ENCODE data around the gene FBP2. TPM values are rescaled to one million over a fixed set of nuclear protein-coding genes. Genes with fewer than 3 reads are reported as not detected.
"Not testable (repeated sequence)": the region's sequence is repeated elsewhere in the genome, so short reads cannot be mapped to it uniquely, and the experiment has no call there.

The FBP2 gene
- total and polyA plus RNA-seq, 3 experiments from 2014 or later: not detected

DNA sequence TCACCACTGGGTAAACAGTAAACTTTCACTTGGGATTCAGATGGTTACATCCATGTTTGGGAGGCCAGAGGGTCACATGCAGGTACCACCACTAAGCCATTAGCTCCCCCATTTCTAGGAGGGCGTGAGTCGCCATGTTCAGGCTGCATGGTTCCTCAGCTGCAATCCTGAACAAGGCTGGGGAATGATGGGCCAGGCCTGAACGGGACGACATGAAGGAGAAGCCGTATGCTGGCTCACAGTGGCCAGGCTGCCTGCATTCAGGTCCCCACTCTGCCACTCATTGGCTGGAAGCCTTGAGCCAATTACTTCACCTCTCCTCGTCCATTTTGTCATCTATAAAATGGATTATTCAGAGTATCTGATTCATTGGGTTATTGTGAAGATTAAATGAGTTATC lies 9.0 kb upstream of the FBP2 start:
- H3K9me3 Mint-ChIP-seq: no peaks in the 10 kb centered on the region
- no peaks in the 10 kb centered on the region for H3K27me3 ChIP-seq (ENCODE audit: insufficient read depth, low read length, poor library complexity, severe bottlenecking)
- peaks cover 6 to 26% of the 10 kb centered on the region in 2 donors for H3K27me3 Mint-ChIP-seq
- no peaks in the 10 kb centered on the region for H3K36me3 Mint-ChIP-seq
- peaks cover 6 to 7% (median 7%) of the 10 kb centered on the region in 3 donors for H3K4me1 Mint-ChIP-seq
- no peak overlapping the region for H3K27ac Mint-ChIP-seq
- H3K4me3 Mint-ChIP-seq: no peak overlapping the region
- H3K36me3 ChIP-seq (ENCODE audit: insufficient read depth, low read length): no peaks in the 10 kb centered on the region
- H3K4me3 ChIP-seq (ENCODE audit: low read length): no peak overlapping the region
- no peak for DNase-seq
- ChIA-PET CTCF (no interaction called here), POLR2A (no interaction called here)
- no peaks in the 10 kb centered on the region for H3K9me3 ChIP-seq (ENCODE audit: low read length)
- H3K4me1 ChIP-seq (ENCODE audit: insufficient read depth, low read length): no peaks in the 10 kb centered on the region
- H3K27ac ChIP-seq (ENCODE audit: low read depth, low read length): no peak overlapping the region

DNA sequence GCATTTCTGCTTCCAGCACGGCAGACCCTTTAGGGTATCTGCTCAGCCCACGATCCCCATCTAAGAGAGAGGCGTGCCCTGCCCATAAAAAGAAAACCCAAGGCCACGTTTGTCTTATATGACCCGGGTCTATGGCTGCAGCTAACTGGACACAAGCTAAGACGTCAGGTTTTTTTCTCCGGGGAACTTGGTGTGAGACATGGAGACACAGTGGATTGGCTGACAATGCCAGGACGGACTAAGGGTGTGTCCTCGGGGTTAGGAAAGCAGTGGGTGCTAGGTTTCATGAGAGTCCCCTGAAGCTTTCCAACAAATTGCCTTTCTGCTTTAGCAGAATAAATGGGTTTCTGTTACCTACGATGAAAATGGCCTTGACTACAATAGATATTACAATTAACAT lies 7.1 kb upstream of the FBP2 start:
- Mint-ChIP-seq H3K27me3 (peaks cover 6 to 26% of the 10 kb centered on the region in 2 donors), H3K4me1 (peaks cover 6 to 7% (median 7%) of the 10 kb centered on the region in 3 donors), H3K27ac (no peak overlapping the region), H3K9me3 (no peaks in the 10 kb centered on the region), H3K36me3 (no peaks in the 10 kb centered on the region), H3K4me3 (no peak overlapping the region)
- ChIA-PET CTCF (no interaction called here), POLR2A (no interaction called here)
- no peak overlapping the region for H3K4me3 ChIP-seq (ENCODE audit: low read length)
- no peak overlapping the region for H3K27ac ChIP-seq (ENCODE audit: low read depth, low read length)
- no peak for DNase-seq
- no peaks in the 10 kb centered on the region for H3K4me1 ChIP-seq (ENCODE audit: insufficient read depth, low read length)
- no peaks in the 10 kb centered on the region for H3K9me3 ChIP-seq (ENCODE audit: low read length)
- H3K27me3 ChIP-seq (ENCODE audit: insufficient read depth, low read length, poor library complexity, severe bottlenecking): no peaks in the 10 kb centered on the region
- H3K36me3 ChIP-seq (ENCODE audit: insufficient read depth, low read length): no peaks in the 10 kb centered on the region

DNA sequence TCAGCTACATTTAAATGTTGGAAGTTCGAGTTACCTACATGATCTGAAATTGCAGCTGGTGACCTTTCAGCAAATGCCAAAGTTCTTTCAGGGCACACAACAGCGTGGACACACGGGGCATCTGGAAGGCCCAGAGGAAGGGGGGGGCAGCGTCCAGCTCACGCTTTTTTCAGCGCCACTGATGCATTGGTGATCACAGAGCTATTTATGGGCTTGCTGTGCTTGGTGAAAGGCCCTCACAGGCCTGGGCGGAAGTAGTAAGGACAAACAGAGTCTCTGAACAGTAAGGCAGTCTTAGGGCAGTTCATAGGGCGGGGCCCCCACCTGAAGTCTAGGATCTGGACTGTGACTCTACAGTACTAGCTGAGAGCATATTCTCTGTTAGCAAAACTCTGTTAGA lies 6.6 kb upstream of the FBP2 start:
- CTCF ChIA-PET: no interaction called here
- peaks cover 6 to 7% (median 7%) of the 10 kb centered on the region in 3 donors for H3K4me1 Mint-ChIP-seq
- Histone ChIP-seq H3K4me3 (ENCODE audit: low read length) (no peak overlapping the region), H3K36me3 (ENCODE audit: insufficient read depth, low read length) (no peaks in the 10 kb centered on the region), H3K4me1 (ENCODE audit: insufficient read depth, low read length) (no peaks in the 10 kb centered on the region), H3K9me3 (ENCODE audit: low read length) (no peaks in the 10 kb centered on the region), H3K27me3 (ENCODE audit: insufficient read depth, low read length, poor library complexity, severe bottlenecking) (no peaks in the 10 kb centered on the region), H3K27ac (ENCODE audit: low read depth, low read length) (no peak overlapping the region)
- no peaks in the 10 kb centered on the region for H3K36me3 Mint-ChIP-seq
- no peaks in the 10 kb centered on the region for H3K9me3 Mint-ChIP-seq
- no peak overlapping the region for H3K4me3 Mint-ChIP-seq
- peak overlapping the region in 1 of 8 donors; percentile 79 for H3K27ac Mint-ChIP-seq
- DNase-seq: no peak
- H3K27me3 Mint-ChIP-seq: peaks cover 6 to 27% of the 10 kb centered on the region in 2 donors
- POLR2A ChIA-PET: no interaction called here

DNA sequence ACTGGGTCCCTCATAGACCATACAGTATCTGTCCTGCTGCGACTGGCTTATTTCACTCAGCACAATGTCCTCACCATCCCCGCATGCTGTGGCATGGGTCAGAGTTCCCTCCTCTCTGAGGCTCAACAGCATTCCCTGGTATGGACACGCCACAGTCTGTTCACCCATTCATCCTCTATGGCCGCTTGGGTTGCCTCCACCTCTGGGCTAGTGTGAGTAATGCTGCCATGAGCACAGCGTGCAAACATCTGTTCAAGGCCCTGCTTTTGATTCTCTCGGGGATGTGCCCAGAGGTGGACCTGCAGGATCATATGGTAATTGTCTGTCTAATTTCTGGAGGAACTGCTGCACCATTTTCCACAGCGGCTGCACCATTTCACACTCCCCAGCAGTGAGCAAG lies 5.5 kb upstream of the FBP2 start:
- no peaks in the 10 kb centered on the region for H3K4me1 ChIP-seq (ENCODE audit: insufficient read depth, low read length)
- ChIA-PET POLR2A (no interaction called here), CTCF (no interaction called here)
- no peaks in the 10 kb centered on the region for H3K27me3 ChIP-seq (ENCODE audit: insufficient read depth, low read length, poor library complexity, severe bottlenecking)
- no peaks in the 10 kb centered on the region for H3K36me3 Mint-ChIP-seq
- no peaks in the 10 kb centered on the region for H3K36me3 ChIP-seq (ENCODE audit: insufficient read depth, low read length)
- DNase-seq: no peak
- H3K4me1 Mint-ChIP-seq: peaks cover 6 to 7% (median 7%) of the 10 kb centered on the region in 3 donors
- peaks cover 6 to 28% of the 10 kb centered on the region in 2 donors for H3K27me3 Mint-ChIP-seq
- no peak overlapping the region for H3K27ac ChIP-seq (ENCODE audit: low read depth, low read length)
- no peaks in the 10 kb centered on the region for H3K9me3 Mint-ChIP-seq
- H3K4me3 ChIP-seq (ENCODE audit: low read length): no peak overlapping the region
- no peak overlapping the region for H3K4me3 Mint-ChIP-seq
- no peak overlapping the region for H3K27ac Mint-ChIP-seq
- H3K9me3 ChIP-seq (ENCODE audit: low read length): no peaks in the 10 kb centered on the region

DNA sequence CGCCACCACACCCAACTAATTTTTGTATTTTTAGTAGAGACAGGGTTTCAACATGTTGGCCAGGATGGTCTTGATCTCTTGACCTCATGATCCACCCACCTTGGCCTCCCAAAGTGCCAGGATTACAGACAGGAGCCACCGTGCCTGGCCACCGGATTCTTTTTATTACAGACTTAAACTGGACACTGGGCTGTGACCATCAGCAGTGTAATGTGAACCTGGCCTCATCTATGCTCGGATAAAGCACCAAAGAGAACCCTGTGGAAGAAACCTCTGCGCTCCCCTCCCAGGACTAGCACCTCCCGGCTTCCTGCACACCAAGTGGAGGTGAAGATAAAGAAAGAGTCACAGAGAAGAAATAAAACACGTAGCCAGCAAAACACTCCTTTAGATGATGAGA lies 941 bp downstream of the FBP2 start:
- CTCF ChIA-PET, POLR2A ChIA-PET: not testable (repeated sequence)

DNA sequence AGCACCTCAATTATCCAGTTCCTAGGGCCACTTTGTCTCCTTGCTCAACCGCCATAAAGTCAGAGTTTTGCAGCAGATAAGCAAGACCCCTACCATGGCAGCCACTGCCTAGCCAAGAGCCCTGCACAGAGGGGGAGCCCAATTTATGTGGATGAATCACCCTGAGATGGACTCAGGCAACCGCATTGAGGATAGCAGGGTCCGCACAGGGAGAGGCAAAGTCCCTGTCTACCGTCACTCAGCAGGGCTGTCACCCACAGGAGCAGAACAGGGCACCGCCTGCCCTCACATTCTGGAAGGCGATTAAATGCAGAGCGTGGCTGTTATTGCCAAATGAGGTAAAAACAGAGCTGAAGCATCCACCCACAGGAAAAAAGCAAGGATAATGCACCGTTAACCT lies 1.7 kb downstream of the FBP2 start:
- Histone ChIP-seq H3K27ac (ENCODE audit: low read depth, low read length) (no peak overlapping the region), H3K36me3 (ENCODE audit: insufficient read depth, low read length) (no peaks in the 10 kb centered on the region), H3K4me3 (ENCODE audit: low read length) (no peak overlapping the region), H3K4me1 (ENCODE audit: insufficient read depth, low read length) (no peaks in the 10 kb centered on the region), H3K9me3 (ENCODE audit: low read length) (no peaks in the 10 kb centered on the region), H3K27me3 (ENCODE audit: insufficient read depth, low read length, poor library complexity, severe bottlenecking) (no peaks in the 10 kb centered on the region)
- DNase-seq: no peak
- Mint-ChIP-seq H3K27ac (no peak overlapping the region), H3K27me3 (peaks cover 23 to 31% of the 10 kb centered on the region in 2 donors), H3K9me3 (no peaks in the 10 kb centered on the region), H3K4me1 (peaks cover 0 to 7% (median 3%) of the 10 kb centered on the region in 3 donors), H3K4me3 (no peak overlapping the region), H3K36me3 (no peaks in the 10 kb centered on the region)
- ChIA-PET POLR2A (no interaction called here), CTCF (no interaction called here)

More for the DNA sequence above, 941 bp downstream of the FBP2 start:
- H3K36me3 Mint-ChIP-seq; H3K27ac ChIP-seq (ENCODE audit: low read depth, low read length); DNase-seq; H3K27me3 ChIP-seq (ENCODE audit: insufficient read depth, low read length, poor library complexity, severe bottlenecking); H3K36me3 ChIP-seq (ENCODE audit: insufficient read depth, low read length); H3K9me3 ChIP-seq (ENCODE audit: low read length); H3K9me3 Mint-ChIP-seq; H3K4me3 ChIP-seq (ENCODE audit: low read length); H3K4me3 Mint-ChIP-seq; H3K4me1 ChIP-seq (ENCODE audit: insufficient read depth, low read length); H3K4me1 Mint-ChIP-seq: not testable (repeated sequence)
- Mint-ChIP-seq H3K27me3 (peaks cover 21 to 33% of the 10 kb centered on the region in 2 donors), H3K27ac (peak overlapping the region in 1 of 8 donors; percentile 8)

DNA sequence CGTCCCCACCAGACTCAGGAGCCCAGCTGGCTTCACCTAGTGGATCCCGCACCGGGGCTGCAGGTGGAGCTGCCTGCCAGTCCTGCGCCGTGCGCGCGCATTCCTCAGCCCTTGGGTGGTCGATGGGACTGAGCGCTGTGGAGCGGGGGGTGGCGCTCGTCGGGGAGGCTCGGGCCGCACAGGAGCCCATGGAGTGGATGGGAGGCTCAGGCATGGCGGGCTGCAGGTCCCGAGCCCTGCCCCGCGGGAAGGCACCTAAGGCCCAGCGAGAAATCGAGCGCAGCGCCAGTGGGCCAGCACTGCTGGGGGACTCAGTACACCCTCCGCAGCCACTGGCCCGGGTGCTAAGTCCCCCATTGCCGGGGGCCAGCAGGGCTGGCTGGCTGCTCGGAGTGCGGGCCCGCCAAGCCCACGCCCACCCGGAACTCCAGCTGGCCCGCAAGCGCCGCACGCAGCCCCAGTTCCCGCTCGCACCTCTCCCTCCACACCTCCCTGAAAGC lies 2.5 kb downstream of the FBP2 start:
- POLR2A ChIA-PET; H3K9me3 ChIP-seq (ENCODE audit: low read length); H3K36me3 ChIP-seq (ENCODE audit: insufficient read depth, low read length); H3K4me1 ChIP-seq (ENCODE audit: insufficient read depth, low read length); CTCF ChIA-PET; H3K27ac Mint-ChIP-seq; H3K27me3 ChIP-seq (ENCODE audit: insufficient read depth, low read length, poor library complexity, severe bottlenecking); H3K36me3 Mint-ChIP-seq; H3K4me3 Mint-ChIP-seq; H3K9me3 Mint-ChIP-seq; DNase-seq; H3K4me3 ChIP-seq (ENCODE audit: low read length); H3K27ac ChIP-seq (ENCODE audit: low read depth, low read length): not testable (repeated sequence)
- Mint-ChIP-seq H3K4me1 (peaks cover 3 to 14% (median 10%) of the 10 kb centered on the region in 3 donors), H3K27me3 (peaks cover 23 to 35% of the 10 kb centered on the region in 2 donors)

DNA sequence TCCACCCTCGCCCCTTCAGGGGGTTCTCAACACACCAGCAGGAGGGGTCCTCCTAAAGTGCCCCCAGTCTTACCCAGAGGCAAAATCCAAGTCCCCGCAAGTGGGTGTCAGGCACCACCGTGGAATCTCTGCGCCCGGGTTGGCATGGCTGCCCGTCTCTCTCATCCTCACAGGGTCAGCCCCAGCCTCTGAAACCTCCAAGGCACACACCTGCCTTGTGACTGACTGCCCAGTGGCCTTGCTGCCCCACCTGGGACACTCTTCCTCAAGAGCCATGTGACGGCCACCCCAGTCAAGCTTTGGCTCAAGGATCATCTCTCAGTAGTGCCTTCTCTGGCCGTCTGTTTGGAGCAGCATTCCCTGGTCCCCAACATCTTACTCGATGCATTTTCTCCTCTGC lies 4.9 kb downstream of the FBP2 start:
- CTCF ChIA-PET: no interaction called here
- POLR2A ChIA-PET: no interaction called here
- no peak for DNase-seq
- no peak overlapping the region for H3K4me3 ChIP-seq (ENCODE audit: low read length)
- H3K27ac ChIP-seq (ENCODE audit: low read depth, low read length): no peak overlapping the region
- Mint-ChIP-seq H3K27me3 (peaks cover 23 to 25% of the 10 kb centered on the region in 2 donors), H3K36me3 (no peaks in the 10 kb centered on the region), H3K4me1 (peaks cover 10 to 31% (median 20%) of the 10 kb centered on the region in 3 donors), H3K9me3 (no peaks in the 10 kb centered on the region), H3K27ac (peak overlapping the region in 1 of 8 donors; percentile 94), H3K4me3 (no peak overlapping the region)
- peaks cover 12% of the 10 kb centered on the region for H3K4me1 ChIP-seq (ENCODE audit: insufficient read depth, low read length)
- no peaks in the 10 kb centered on the region for H3K27me3 ChIP-seq (ENCODE audit: insufficient read depth, low read length, poor library complexity, severe bottlenecking)
- no peaks in the 10 kb centered on the region for H3K36me3 ChIP-seq (ENCODE audit: insufficient read depth, low read length)
- no peaks in the 10 kb centered on the region for H3K9me3 ChIP-seq (ENCODE audit: low read length)

DNA sequence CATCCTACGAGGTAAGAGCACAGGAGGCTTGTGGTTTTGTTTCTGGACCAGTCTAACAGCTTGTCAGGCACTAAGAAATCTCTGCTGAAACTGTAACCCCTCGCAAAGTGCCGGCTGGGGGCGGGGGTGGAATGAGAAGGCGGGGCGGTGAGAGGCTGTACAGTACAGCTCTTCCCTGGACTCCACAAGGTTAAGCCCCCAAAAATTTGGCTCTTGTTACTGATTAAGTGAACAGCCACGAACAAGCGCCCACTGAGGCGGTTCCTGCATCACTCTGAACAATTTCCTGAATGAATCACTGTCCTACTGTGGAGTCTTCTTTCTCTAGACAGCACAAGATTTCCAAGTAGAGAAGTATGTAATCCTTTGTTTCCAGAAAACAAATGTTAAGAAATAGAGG lies 6.8 kb downstream of the FBP2 start:
- peaks cover 10 to 31% (median 20%) of the 10 kb centered on the region in 3 donors for H3K4me1 Mint-ChIP-seq
- peaks cover 18 to 25% of the 10 kb centered on the region in 2 donors for H3K27me3 Mint-ChIP-seq
- no peak for DNase-seq
- CTCF ChIA-PET: no interaction called here
- peak overlapping the region in 1 of 8 donors; percentile 43 for H3K27ac Mint-ChIP-seq
- H3K27me3 ChIP-seq (ENCODE audit: insufficient read depth, low read length, poor library complexity, severe bottlenecking): no peaks in the 10 kb centered on the region
- H3K27ac ChIP-seq (ENCODE audit: low read depth, low read length): no peak overlapping the region
- H3K36me3 ChIP-seq (ENCODE audit: insufficient read depth, low read length): no peaks in the 10 kb centered on the region
- H3K9me3 Mint-ChIP-seq: no peaks in the 10 kb centered on the region
- peaks cover 12% of the 10 kb centered on the region for H3K4me1 ChIP-seq (ENCODE audit: insufficient read depth, low read length)
- H3K9me3 ChIP-seq (ENCODE audit: low read length): no peaks in the 10 kb centered on the region
- POLR2A ChIA-PET: no interaction called here
- no peaks in the 10 kb centered on the region for H3K36me3 Mint-ChIP-seq
- H3K4me3 ChIP-seq (ENCODE audit: low read length): no peak overlapping the region
- H3K4me3 Mint-ChIP-seq: peak overlapping the region in 4 of 7 donors; percentile 24 to 57 (median 32)

Data from CD8-positive, alpha-beta memory T cell (primary cell).